Stimulated activated CD4-positive, alpha-beta T cell treated with anti-CD3 and anti-CD28 coated beads, TNF-alpha, amount 100 ng/mL, for 24 hours (primary cell): ENCODE measurements around the gene MAP1B.

Experiments
- DNase-seq, 3 experiments: peaks; one replicate each; pipeline ENCODE4 v3.0.0-alpha.2; 2020; ENCODE audit warnings: low read depth in 3 of 3

The MAP1B gene

DNA sequence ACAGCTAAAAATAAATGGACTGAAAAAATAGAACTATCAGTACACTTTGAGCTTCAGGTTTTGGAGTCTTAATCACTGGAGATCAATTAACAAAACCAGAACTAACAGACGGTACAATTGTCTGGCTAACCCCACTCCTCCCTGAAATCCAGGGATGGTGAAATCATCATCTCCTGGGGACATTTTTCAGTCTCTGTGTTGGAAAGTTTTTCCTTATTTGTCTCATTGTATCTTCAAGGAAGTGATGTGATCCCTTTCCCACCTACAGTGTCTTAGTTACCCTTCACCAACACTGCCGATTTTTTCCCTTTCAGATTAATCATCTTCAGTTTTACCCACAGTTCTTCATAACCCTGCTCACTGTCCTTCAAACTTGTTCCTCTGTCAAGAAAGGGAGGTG, 81.9 kb downstream of the MAP1B start:
- DNase-seq = no peak

DNA sequence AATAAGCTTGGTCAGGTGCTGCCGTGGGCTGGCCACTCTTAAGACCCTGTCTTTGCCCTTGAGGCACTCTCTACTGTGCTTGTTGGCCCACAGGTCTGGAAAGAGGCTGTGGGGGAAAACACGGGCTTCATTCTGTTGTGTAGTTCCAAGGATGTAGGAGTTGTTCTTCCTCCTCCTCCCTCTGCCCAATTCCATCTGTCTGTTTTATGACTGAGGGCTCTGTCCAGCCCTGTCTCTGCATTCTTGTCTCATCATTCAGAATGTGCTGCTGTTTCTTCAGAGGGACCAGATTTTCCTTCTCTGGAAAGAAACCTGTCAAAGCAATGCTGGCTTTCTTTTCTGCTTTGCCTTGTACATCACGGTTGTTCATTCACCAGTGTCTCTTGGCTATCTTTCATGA, 84.1 kb downstream of the MAP1B start:
- no peak for DNase-seq

DNA sequence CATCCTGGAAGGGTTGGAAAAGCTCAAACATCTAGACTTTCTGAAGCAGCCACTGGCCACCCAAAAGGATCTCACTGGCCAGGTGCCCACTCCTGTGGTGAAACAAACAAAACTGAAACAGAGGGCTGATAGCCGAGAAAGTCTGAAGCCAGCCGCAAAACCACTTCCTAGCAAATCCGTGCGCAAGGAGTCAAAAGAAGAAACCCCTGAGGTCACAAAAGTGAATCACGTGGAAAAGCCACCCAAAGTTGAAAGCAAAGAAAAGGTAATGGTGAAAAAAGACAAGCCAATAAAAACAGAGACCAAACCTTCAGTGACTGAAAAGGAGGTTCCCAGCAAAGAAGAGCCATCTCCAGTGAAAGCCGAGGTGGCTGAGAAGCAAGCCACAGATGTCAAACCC, 87.6 kb downstream of the MAP1B start:
- DNase-seq = peak in 1 of 3 experiments; percentile 12

DNA sequence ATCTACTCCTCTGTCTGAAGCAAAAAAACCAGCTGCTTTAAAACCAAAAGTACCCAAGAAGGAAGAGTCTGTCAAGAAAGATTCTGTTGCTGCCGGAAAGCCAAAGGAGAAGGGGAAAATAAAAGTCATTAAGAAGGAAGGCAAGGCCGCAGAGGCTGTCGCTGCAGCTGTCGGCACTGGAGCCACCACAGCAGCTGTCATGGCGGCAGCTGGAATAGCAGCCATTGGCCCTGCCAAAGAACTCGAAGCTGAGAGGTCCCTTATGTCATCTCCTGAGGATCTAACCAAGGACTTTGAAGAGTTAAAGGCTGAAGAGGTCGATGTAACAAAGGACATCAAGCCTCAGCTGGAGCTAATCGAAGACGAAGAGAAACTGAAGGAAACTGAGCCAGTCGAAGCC, 88.3 kb downstream of the MAP1B start:
- no peak for DNase-seq

DNA sequence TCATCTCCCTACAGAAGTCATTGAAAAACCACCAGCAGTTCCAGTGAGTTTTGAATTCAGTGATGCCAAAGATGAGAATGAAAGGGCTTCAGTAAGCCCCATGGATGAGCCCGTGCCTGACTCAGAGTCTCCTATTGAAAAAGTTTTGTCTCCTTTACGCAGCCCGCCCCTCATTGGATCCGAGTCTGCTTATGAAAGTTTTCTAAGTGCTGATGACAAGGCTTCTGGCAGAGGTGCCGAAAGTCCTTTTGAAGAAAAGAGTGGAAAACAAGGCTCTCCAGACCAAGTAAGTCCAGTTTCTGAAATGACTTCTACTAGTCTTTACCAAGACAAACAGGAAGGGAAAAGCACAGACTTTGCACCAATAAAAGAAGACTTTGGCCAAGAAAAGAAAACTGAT, 90.1 kb downstream of the MAP1B start:
- no peak for DNase-seq

DNA sequence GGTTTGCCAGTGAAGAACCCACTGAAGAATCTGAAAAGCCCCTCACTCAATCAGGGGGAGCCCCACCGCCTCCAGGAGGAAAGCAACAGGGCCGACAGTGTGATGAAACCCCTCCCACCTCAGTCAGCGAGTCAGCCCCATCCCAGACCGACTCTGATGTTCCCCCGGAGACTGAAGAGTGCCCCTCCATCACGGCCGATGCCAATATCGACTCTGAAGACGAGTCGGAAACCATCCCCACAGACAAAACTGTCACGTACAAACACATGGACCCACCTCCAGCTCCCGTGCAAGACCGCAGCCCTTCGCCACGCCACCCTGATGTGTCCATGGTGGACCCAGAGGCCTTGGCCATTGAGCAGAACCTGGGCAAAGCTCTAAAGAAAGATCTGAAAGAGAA, 92.4 kb downstream of the MAP1B start:
- DNase-seq = no peak

DNA sequence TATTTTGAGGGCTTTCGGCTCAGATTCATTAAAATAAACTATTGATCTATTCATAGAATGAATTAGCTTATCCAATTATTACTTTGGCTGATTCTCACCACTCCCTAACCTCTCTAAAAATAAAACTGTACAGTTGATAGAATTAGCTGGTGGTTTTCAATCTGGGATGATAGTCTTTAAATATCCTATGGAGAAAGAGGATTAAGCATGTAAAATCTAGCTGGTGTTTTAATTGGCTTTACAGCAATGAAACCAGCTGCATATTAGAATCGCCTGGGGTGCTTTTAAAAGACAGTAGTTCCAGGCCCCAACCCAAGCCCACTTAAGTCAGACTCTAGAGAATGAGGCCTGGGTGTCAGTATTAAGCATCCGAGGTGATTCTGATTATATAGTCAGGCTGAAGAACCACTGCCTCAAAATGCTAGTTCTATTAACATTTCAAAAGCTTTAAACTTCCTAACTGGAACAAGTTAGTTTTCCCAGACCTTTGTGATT, 95.1 kb downstream of the MAP1B start:
- no peak for DNase-seq

DNA sequence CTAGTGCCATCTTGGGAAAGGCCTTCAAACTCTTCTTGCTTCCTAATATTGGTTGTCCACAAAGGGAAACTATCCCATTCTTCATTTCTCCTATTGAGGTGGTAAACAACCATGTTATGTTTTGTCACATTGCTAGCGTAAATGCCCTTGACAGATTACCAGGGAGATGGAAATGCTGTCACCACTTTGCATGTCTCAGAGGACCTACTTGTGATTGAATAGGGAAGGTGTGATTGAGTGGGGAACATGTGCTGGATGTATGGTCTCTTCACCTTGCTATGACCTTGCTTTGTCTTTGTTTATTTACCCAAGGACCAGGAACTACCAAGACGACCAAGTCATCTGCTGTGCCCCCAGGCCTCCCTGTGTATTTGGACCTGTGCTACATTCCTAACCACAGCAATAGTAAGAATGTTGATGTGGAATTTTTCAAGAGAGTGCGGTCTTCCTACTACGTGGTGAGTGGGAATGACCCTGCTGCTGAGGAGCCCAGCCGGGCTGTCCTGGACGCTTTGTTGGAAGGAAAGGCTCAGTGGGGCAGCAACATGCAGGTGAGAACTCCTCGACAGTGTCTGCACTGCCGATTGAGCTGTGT, 96.1 kb downstream of the MAP1B start:
- no peak for DNase-seq

DNA sequence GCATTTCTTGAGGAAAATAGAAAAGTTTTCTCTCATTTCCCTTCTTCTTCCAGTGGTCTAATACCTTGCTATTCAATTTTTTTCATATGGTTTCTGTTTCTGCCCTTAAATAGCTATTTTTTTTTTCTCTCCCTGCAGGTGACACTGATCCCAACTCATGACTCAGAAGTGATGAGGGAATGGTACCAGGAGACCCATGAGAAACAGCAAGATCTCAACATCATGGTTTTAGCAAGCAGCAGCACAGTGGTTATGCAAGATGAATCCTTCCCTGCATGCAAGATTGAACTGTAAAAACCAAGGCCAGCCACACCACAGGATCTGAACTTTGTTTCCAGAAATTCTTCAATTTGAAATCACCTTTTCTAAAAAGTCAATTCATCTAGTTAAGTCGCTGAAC, 97.7 kb downstream of the MAP1B start:
- DNase-seq = no peak

DNA sequence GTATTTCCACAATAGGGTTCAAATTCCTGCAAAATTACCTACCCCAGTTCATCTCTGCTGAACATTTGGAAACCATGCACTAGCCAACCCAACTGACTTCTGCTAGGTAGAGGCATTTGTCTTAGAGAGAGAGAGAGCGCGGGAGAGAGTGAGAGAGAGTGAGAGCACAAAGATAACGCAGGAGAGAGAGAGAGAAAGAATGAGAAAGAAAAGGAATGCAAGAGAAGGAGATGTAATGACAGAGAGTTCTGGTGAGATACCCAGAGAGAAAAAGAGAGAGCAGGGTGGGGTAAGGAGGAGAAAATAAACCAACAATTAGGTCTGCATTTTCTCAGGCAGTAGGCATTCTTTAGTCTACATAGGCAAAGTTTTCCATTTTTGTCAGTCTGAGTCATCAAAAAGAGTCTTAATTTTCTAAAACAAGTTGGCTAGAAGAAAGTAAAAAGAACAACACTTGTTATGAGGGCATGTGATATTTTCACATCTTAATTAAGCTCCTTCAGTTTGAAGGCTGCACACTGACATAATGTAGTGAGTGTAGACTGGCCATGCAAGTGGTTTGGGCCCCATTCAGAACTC, 98.2 kb downstream of the MAP1B start:
- no peak for DNase-seq

DNA sequence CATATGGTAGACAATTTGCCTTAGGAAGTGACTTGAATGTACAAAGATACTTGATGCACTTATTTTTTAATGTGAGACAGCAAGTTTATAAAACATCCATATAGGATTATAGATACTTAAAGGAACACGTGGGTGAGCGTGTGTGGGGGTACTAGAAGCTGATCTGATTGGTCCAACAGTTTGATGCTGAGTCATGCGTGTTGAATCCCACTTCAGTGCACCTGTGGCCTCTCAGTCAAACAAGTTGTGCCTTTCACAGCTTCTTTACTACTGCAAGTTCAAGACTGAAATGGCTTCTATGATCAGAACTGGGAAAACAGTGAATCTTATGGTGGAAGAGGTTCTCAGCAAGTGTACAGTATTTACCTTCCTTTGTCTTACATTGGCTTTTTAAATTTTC, 98.9 kb downstream of the MAP1B start:
- DNase-seq = no peak

DNA sequence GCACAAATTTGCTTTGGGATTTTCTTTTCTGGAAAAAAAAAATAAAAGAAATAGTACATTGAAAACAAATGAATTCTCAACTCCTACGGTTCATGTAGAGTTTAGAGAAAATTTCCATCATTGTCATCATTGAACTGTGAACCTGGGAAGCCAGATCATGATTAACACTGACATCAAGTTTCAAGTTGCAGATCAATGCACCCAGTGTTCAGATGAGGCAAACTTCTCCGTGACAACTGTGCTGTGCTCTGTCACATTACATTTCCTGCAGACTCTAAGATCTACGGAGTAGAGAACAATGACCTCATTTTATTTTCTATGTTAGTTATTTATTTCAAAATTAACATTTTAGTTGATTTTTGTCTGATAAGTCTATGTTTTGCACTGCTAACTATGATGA, 99.7 kb downstream of the MAP1B start:
- DNase-seq = no peak

DNA sequence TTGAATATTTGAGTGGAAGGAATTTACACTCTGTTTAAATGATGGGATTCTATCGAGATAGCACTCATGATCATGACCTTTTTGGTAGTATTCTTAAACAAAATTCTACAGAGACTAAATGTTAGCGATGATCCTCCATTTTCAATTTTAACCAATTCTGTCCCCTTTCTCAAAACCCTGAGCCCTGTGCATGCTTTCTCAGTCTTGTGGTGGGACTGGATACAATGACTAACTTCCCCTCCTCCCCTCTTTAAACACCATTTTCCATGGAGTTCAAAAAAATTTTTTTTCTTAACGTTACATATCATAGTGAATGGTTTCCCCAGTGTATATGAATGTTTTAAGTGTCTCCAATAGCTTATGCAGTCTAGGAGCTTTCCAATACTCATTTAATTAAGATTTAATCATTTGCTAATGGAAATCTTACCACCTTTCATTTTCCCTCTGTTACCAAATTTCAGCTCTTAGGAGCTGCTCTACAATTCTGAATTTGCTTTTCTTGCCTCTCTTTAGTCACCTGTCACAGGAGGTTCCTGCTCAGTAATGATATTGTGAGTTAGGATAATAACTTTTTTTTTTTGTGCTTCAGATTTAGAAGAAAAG, 101.2 kb downstream of the MAP1B start:
- no peak for DNase-seq

DNA sequence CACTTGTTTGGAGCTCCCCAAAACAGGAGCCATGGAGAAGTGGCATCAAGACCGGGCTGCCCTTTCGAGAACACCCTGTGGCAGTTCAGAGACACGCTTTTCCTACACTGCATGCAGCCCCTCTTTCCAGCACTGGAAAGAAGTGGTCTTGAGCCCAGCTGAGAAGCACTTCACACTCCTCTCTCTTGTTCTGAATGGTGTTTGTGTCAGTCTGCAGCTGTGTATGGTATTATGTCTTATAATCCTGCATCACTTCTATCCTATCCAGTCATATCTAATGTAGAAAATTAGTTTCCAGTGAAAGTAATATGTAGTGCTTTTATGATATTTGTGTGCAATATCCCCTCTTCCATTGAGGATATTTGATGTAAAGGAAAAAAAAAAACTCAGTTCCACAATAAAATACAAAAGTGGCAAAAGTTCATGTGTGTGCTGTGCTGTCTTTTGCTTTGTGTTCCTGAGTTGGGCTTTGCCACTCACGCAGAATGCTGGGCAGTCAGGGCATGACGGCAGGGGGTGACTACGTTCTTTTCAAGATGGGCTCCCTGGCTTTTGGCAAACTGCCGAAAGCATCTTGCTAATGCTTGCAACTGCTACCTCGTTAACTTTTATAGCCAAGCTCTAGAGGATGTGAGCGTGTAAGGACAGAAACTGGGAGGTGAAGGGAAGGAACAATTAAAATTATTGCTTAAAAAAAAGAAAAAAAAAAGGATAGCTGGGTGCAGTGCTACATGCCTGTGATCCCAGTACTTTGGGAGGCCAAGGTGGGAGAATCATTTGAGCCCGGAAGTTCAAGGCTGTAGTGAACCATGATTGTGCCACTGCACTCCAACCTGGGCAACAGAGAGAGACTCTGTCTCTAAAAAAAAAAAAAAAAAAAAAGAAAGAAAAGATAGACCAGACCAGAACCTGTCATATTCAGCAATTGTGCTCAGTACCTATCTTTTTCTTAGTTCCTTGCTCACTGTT, 102.2 kb downstream of the MAP1B start:
- DNase-seq = no peak

DNA sequence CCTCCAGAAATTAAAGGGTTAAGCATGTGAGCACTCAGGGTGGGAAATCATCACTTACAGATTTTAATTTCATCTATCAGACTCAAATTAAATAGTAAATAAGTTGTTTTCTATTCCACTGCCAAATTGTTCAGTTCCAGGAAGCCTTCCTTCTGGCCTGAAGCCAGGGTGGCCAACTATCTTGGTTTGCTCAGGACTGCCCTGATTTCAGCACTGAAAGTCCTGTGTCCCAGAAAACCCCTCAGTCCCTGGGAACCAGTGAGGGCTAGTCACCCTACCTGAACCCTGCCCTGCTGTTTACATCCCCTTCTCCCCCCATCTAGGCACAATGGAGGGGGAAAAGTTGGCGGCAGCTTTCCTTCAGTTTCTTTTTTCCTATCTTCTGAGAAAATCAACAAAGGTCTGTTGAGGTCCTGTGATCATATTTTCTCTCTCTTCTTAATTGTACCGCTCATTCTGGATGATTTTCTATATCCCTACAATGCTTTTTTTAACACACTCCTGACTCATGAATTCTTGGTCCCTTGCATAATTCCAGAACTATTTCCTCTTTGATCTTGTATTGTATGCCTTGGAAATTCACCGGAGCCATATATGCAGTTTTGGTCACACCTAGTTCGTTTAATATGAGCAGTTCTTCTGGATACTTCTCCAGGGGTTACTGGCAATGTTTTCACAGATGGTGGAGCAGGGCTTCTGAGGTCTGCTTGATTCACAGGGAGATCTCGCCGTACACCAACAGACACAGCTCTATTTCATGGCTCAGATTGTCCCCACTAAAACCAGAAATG, 103.8 kb downstream of the MAP1B start:
- DNase-seq = no peak

DNA sequence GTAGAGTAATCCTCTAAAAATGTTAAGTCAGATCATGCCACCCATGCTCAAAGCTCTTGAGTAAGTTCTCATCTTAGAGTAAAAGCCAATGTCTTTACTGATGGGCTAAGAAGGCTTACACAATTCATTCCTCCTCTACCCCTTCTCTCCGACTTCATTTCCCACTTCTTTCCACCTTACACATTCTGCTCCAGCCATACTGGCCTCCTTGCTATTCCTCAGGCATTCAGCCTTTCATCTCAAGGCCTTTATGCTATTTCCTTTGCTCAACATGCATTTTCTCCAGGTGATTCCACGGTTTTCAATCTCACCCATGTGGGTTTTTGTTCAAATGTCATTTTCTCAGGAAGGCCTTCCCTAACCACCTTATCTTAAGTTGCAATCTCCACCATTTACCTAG, 104.9 kb downstream of the MAP1B start:
- DNase-seq = no peak

DNA sequence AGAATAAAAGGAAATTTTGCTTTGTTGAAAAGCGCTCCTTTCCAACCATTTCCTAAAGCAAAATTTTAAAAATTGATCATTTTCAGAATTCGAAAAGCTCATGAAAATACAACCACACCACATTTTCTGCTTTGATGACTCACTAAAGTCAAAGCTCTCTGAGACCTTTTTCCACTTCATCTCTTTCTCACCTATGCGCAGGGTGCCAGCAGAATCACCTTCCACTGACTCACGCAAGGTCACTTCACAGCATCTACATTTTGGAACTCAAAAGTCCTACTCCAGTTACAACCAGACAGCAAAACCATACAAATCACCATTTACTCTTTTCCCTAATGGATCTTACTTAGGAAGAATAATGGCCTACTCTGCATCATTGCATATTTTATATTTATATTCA, 106.2 kb downstream of the MAP1B start:
- no peak for DNase-seq

DNA sequence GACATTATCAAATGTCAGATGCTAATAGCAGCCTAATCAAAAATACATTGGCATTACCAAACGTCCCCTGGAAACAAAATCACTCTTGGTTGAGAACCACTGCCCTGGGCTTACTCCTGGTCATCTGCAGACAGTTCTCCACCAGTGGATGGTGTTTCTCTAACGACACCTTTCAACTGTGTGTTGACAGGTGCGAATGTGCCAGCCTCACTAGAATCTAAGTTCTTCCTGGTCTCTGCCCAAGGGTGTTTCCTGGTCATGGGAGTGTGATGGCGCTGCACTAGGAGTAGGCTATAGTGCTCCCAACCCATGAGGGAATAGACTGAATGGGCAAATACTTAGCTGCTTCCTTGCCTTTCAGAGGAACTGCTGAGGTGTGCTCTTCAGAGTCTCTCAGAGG, 106.9 kb downstream of the MAP1B start:
- no peak for DNase-seq

DNA sequence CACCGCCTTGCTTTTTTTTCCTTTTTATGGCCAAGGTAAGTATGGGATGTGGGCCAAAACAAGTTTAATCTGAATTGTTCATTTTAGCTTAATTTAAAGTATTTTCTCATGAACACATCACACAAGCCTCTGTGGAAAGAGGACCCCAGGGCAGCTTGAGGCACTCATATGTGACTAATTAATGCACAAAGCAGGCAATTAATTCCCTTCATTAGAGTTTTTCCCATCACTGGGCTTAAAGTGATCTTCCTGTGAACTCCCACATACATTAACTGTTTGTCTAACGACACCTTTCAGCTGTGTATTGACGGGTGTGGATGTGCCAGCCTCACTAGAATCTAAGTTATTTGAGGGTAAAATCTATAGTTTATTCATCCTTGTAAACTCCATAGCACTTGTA, 109.5 kb downstream of the MAP1B start:
- DNase-seq = no peak

DNA sequence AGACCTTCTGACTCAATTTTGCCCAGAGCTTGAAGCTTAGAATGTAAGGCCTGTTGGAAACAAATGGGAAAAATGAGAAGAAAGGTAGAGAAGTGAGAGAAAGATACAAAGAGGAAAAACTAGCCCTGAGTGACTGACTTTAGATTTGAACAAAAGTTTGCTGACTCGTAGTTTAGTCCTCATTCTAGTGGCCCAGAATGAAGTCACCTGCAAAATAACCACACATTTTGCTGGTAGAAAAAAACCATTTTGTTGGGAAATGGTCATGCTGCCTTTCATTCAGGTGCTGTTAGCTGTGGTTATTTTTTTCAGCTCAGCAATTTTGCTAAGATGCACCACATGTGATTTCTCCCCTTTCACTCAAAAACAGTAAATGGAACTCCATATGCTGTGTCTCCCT, 113.8 kb downstream of the MAP1B start:
- DNase-seq = no peak

DNA sequence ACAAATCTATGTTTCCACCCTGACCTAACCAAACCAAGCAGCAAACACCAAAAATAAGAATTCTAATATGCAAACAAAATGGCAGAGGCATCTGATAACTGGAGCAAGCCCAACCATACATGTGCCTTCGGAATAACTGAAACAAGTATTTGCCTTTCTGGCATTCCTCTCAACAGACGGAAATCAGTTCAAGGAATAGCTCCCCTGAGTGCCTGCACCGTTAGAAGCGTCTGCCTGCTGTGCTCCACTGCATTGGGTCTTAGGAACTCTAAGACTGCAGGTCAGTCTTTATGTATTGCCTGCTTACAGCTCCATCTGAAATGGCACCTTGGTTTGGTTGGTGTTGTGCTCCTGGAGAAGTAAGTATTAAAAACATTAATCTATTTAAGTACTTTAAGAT, 114.3 kb downstream of the MAP1B start:
- no peak for DNase-seq

DNA sequence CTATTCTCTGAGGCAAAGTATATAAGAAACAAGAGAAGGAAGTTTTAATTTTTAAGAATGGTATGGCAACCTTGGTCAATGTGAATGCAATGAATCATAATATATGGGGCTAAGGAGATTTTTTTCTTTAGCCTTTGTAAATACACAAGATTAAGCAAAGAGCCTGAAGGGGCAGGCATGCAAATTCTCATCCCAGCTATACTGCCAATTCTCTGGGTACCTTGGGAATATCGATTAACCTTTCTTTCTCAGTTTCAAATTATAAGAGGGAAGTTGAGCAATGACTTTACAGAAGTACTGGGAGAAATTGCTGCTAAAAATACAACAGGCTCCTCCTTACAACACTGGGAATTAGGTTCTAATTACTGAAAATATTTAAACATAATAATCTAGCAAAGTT, 115.2 kb downstream of the MAP1B start:
- no peak for DNase-seq
